GM19035 (cell line): ENCODE results near the gene KRTAP5-4.
"Not testable (repeated sequence)": the region's sequence is repeated elsewhere in the genome, so short reads cannot be mapped to it uniquely, and the experiment has no call there.

Source experiments
- ATAC-seq: cut with Tn5 transposase; IDR thresholded peaks from one replicate; pipeline ENCODE4 v1.9.1; 2021; ENCODE audit not compliant: unreplicated experiment

Gene KRTAP5-4

GRCh38 chr11:1622086-1622485 is at the start of gene KRTAP5-4:
KRTAP5-4 (minus strand) TSS chr11:1622138; CDS start chr11:1622093, 45 bp downstream.
- ATAC-seq, result no peak

GRCh38 chr11:1671658-1672057 is 49.7 kb upstream of the KRTAP5-4 start:
- no peak for ATAC-seq

- ATAC-seq, result no peak
These were observed 49.0 kb upstream of the KRTAP5-4 start for GRCh38 chr11:1670905-1671371.

- ATAC-seq, result not testable (repeated sequence)
These were observed 48.5 kb upstream of the KRTAP5-4 start for GRCh38 chr11:1670457-1670856.

GRCh38 chr11:1669546-1670218 is 47.7 kb upstream of the KRTAP5-4 start:
- no peak for ATAC-seq

GRCh38 chr11:1668911-1669473 is 47.1 kb upstream of the KRTAP5-4 start:
- ATAC-seq, result no peak

- ATAC-seq, result no peak
These were observed 46.0 kb upstream of the KRTAP5-4 start for GRCh38 chr11:1667906-1668305.

GRCh38 chr11:1667121-1667850 is 45.3 kb upstream of the KRTAP5-4 start:
- ATAC-seq, result no peak

- no peak for ATAC-seq
These were observed 43.4 kb upstream of the KRTAP5-4 start for GRCh38 chr11:1665313-1665712.

- ATAC-seq, result not testable (repeated sequence)
These were observed 40.9 kb upstream of the KRTAP5-4 start for GRCh38 chr11:1662699-1663283.

- not testable (repeated sequence) for ATAC-seq
These were observed 39.7 kb upstream of the KRTAP5-4 start for GRCh38 chr11:1661454-1662269.

- no peak for ATAC-seq
These were observed 38.4 kb upstream of the KRTAP5-4 start for GRCh38 chr11:1660111-1660867.

GRCh38 chr11:1659506-1659905 is 37.6 kb upstream of the KRTAP5-4 start:
- ATAC-seq, result no peak

- no peak for ATAC-seq
These were observed 34.7 kb upstream of the KRTAP5-4 start for GRCh38 chr11:1656670-1657069.

GRCh38 chr11:1656061-1656441 is 34.1 kb upstream of the KRTAP5-4 start:
- ATAC-seq, result no peak

- no peak for ATAC-seq
These were observed 33.5 kb upstream of the KRTAP5-4 start for GRCh38 chr11:1655168-1656060.

GRCh38 chr11:1654388-1655167 is 32.6 kb upstream of the KRTAP5-4 start:
- no peak for ATAC-seq
